ENCODE measurements around the gene SPTBN1. TPM values are rescaled to one million over a fixed set of nuclear protein-coding genes. Genes with fewer than 3 reads are reported as not detected.

Gene SPTBN1
- total and polyA plus RNA-seq, 4 experiments from 2014 or later = 2.9 to 121 (median 87.3) TPM

DNA sequence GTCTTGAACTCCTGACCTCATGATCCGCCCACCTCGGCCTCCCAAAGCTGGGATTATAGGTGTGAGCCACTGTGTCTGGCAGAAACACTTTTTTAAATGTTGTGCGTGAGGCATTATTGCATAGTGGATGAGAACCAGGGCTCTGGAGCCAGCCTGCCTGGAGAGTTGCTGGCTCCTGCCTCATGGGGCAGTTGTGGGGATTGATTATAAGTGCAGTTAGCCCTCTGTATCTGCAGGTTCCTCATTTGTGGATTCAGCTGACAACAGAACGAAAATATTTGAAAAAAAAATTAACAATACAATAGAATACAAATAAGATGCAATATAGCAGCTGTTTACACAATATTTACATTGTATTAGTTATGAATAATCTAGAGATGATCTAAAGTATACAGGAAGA, 137.9 kb downstream of the SPTBN1 start:
- DNase-seq = no peak
- Mint-ChIP-seq H3K4me3 (no peak overlapping the region), H3K4me1 (peaks cover 60 to 86% (median 81%) of the 10 kb centered on the region in 4 donors), H3K27me3 (no peaks in the 10 kb centered on the region), H3K36me3 (peaks cover 21 to 23% of the 10 kb centered on the region in 2 donors), H3K27ac (peak overlapping the region in 5 of 7 donors; percentile 7 to 76 (median 52)), H3K9me3 (no peaks in the 10 kb centered on the region)
- CTCF ChIA-PET (ENCODE audit: partially characterized antibody) = interaction anchor here (0.7 to 1.5 kb wide), 3 partner anchors 11 to 31 kb away, joined by 3 to 5 read pairs (median 4); no protein-coding TSS in a partner anchor
- Histone ChIP-seq H3K27me3 (ENCODE audit: insufficient read depth, low read length) (no peaks in the 10 kb centered on the region), H3K36me3 (ENCODE audit: insufficient read depth, low read length) (no peaks in the 10 kb centered on the region), H3K9me3 (ENCODE audit: control insufficient read depth in 1 of 2, low read length in 2 of 2) (no peaks in the 10 kb centered on the region), H3K4me3 (ENCODE audit: low read length in 2 of 2) (no peak overlapping the region), H3K4me1 (ENCODE audit: insufficient read depth, low read length) (peaks cover 87% of the 10 kb centered on the region), H3K27ac (ENCODE audit: low read depth, low read length) (no peak overlapping the region)
- POLR2A ChIA-PET (ENCODE audit: partially characterized antibody) = interaction anchor here (2.5 to 22.8 kb wide), 3 partner anchors 14 to 34 kb away, joined by 12 to 304 read pairs (median 41); no protein-coding TSS in a partner anchor
- intact Hi-C loops (cut with micrococcal nuclease) = no loop called here

DNA sequence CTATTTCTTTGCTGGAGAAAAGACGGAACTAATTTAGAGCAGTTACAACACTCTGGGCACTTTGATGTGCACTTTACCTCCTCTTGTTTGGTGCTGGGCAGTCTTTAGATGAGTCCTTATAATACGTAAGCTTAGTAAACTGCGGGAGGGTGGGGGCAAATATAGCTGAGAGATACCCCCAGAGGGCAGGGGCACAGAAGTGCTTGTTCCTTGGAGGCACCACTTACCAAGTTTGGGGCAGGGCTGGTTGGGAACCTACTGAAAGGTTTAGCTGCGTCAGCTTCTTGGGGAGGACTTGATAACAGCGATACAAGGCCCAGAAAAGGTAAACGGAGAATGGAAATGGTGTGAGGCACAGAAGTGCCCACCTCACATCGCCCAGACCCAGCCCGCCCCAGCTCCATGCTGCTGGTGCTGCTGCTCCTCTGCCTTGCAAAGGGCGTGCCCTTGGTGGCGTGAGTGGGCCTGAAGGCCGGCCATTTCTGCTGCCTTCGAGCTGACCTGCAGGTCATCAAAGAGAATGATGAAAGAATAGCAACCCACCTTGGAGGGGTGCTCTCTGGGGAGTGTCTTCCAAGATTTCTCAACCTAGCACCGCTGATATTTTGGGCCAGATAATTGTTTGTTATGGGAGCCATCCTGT, 139.2 kb downstream of the SPTBN1 start:
- Mint-ChIP-seq H3K4me3 (peak overlapping the region; percentile 38 to 90 (median 86)), H3K27ac (peak overlapping the region; percentile 92 to 98 (median 97)), H3K4me1 (peaks cover 61 to 86% (median 81%) of the 10 kb centered on the region in 4 donors), H3K9me3 (no peaks in the 10 kb centered on the region), H3K36me3 (peaks cover 33 to 35% of the 10 kb centered on the region in 2 donors), H3K27me3 (no peaks in the 10 kb centered on the region)
- DNase-seq = no peak
- Histone ChIP-seq H3K27me3 (ENCODE audit: insufficient read depth, low read length) (no peaks in the 10 kb centered on the region), H3K27ac (ENCODE audit: low read depth, low read length) (no peak overlapping the region), H3K4me3 (ENCODE audit: low read length in 2 of 2) (no peak overlapping the region), H3K9me3 (ENCODE audit: control insufficient read depth in 1 of 2, low read length in 2 of 2) (no peaks in the 10 kb centered on the region), H3K36me3 (ENCODE audit: insufficient read depth, low read length) (peaks cover 6% of the 10 kb centered on the region), H3K4me1 (ENCODE audit: insufficient read depth, low read length) (peaks cover 88% of the 10 kb centered on the region)
- POLR2A ChIA-PET (ENCODE audit: partially characterized antibody) = interaction anchor here (0.6 to 22.8 kb wide), 6 partner anchors 15 to 452 kb away, joined by 3 to 304 read pairs (median 12); no protein-coding TSS in a partner anchor
- CTCF ChIA-PET (ENCODE audit: partially characterized antibody) = interaction anchor here (1.5 to 7.4 kb wide), 6 partner anchors 14 to 73 kb away, joined by 3 to 58 read pairs (median 16); no protein-coding TSS in a partner anchor
- intact Hi-C loops (cut with micrococcal nuclease) = no loop called here

DNA sequence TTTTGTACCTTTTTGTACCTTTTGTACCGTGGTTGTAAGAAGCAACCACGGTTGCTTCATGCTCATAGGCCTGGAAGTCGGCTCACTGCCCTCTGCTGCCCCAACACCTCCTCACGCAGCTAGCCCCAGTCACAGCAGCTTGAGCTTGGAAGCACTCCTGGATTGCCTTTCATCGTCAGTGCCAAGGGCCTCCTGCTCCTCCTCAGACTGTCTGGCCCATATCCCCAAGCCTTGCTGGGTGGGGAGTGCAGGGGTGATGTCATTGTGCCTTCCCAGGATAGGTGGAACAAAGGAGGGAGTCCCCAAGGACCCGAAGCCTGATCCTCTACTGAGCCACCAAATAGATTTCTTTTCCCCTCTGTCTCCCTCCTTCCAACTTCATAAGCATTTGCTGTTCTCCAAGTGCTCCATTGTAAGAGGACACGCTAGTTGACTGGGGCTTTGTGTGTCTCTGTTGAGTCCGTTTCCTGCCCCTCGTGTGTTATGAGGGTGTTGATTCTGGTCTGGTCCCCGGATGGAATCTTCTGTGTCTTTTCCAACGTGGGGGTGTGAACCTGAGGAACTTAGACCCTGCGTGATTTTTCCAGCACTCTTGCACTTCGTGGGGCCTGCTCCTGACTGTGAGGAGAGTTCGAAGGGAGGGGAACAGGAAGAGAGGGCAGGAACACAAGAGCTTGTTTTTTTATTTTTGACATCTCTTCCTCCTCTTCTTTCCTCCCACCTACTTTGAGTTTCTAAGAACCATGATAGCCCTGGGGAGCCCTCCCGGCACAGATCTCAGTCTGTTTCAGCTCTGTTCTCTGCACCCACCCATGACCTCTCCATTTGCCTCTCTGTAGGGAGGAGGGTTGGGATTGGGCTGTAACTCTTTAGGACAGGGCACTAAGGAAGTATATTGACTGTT, 140.1 kb downstream of the SPTBN1 start:
- POLR2A ChIA-PET (ENCODE audit: partially characterized antibody) = interaction anchor here (0.8 to 22.8 kb wide), 8 partner anchors 10 to 42 kb away, joined by 3 to 304 read pairs (median 8); no protein-coding TSS in a partner anchor
- Mint-ChIP-seq H3K27me3 (no peaks in the 10 kb centered on the region), H3K9me3 (no peaks in the 10 kb centered on the region), H3K36me3 (peaks cover 37% of the 10 kb centered on the region in 2 donors), H3K4me3 (peak overlapping the region; percentile 70 to 90 (median 86)), H3K4me1 (peaks cover 58 to 84% (median 79%) of the 10 kb centered on the region in 4 donors), H3K27ac (peak overlapping the region; percentile 92 to 98 (median 97))
- Histone ChIP-seq H3K9me3 (ENCODE audit: control insufficient read depth in 1 of 2, low read length in 2 of 2) (no peaks in the 10 kb centered on the region), H3K36me3 (ENCODE audit: insufficient read depth, low read length) (peaks cover 6% of the 10 kb centered on the region), H3K4me3 (ENCODE audit: low read length in 2 of 2) (peak overlapping the region; percentile 26), H3K27me3 (ENCODE audit: insufficient read depth, low read length) (no peaks in the 10 kb centered on the region), H3K4me1 (ENCODE audit: insufficient read depth, low read length) (peaks cover 88% of the 10 kb centered on the region), H3K27ac (ENCODE audit: low read depth, low read length) (peak overlapping the region; percentile 48)
- CTCF ChIA-PET (ENCODE audit: partially characterized antibody) = interaction anchor here (0.7 to 7.4 kb wide), 9 partner anchors 10 to 74 kb away, joined by 3 to 58 read pairs (median 7); no protein-coding TSS in a partner anchor
- no peak for DNase-seq
- intact Hi-C loops (cut with micrococcal nuclease) = loop anchor here (1.0 to 2.0 kb wide), 4 partner anchors 8 to 73 kb away; no protein-coding TSS in a partner anchor

DNA sequence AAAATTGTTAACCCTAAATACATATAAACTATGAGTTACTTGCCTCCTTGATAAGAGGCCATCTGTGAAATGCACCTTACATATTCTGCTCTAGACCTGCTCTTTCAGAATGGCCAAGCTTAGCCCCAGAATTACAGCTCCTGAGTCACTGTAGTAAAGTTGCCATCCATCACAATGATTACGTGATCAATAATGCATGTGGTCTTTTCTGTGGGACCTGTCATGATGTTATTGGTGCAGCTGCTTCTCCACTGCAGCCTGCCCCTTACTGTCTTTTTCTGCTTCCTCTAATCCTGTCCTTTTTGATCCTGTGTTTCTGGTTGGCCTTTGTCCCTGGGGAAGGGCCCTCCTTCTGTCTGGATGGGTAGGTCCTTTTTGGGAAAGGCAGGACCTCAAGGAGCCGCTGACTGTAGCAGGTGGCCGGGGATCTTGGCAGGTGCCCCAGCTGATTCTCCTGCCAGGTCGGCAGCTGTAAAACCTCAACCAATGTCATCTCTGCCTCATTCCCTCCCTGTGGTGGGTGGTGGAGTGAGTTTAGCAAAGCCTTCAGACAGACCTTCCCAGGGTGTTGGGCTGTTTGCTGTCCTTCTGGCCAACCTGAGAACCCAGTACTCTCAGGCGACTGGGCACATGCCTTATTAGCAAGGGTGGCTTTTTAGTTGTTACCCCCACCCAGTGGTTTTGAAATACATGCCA, 141.2 kb downstream of the SPTBN1 start:
- ChIA-PET POLR2A (ENCODE audit: partially characterized antibody) (interaction anchor here (0.9 to 22.8 kb wide), 9 partner anchors 11 to 37 kb away, joined by 3 to 304 read pairs (median 4); no protein-coding TSS in a partner anchor), CTCF (ENCODE audit: partially characterized antibody) (interaction anchor here (0.6 to 7.4 kb wide), 11 partner anchors 11 to 611 kb away, joined by 3 to 58 read pairs (median 5); no protein-coding TSS in a partner anchor)
- intact Hi-C loops (cut with micrococcal nuclease) = loop anchor here (2.0 kb wide), 3 partner anchors 22 to 74 kb away; no protein-coding TSS in a partner anchor
- Histone ChIP-seq H3K9me3 (ENCODE audit: control insufficient read depth in 1 of 2, low read length in 2 of 2) (no peaks in the 10 kb centered on the region), H3K4me1 (ENCODE audit: insufficient read depth, low read length) (peaks cover 89% of the 10 kb centered on the region), H3K27ac (ENCODE audit: low read depth, low read length) (peak overlapping the region; percentile 48), H3K27me3 (ENCODE audit: insufficient read depth, low read length) (no peaks in the 10 kb centered on the region), H3K4me3 (ENCODE audit: low read length in 2 of 2) (peak overlapping the region in 1 of 2 donors; percentile 18), H3K36me3 (ENCODE audit: insufficient read depth, low read length) (peaks cover 6% of the 10 kb centered on the region)
- Mint-ChIP-seq H3K4me3 (peak overlapping the region; percentile 52 to 90 (median 86)), H3K27me3 (no peaks in the 10 kb centered on the region), H3K9me3 (no peaks in the 10 kb centered on the region), H3K4me1 (peaks cover 64 to 87% (median 83%) of the 10 kb centered on the region in 4 donors), H3K27ac (peak overlapping the region; percentile 92 to 98 (median 97)), H3K36me3 (peaks cover 37 to 39% of the 10 kb centered on the region in 2 donors)
- DNase-seq = peak in 1 of 5 donors; percentile 32

DNA sequence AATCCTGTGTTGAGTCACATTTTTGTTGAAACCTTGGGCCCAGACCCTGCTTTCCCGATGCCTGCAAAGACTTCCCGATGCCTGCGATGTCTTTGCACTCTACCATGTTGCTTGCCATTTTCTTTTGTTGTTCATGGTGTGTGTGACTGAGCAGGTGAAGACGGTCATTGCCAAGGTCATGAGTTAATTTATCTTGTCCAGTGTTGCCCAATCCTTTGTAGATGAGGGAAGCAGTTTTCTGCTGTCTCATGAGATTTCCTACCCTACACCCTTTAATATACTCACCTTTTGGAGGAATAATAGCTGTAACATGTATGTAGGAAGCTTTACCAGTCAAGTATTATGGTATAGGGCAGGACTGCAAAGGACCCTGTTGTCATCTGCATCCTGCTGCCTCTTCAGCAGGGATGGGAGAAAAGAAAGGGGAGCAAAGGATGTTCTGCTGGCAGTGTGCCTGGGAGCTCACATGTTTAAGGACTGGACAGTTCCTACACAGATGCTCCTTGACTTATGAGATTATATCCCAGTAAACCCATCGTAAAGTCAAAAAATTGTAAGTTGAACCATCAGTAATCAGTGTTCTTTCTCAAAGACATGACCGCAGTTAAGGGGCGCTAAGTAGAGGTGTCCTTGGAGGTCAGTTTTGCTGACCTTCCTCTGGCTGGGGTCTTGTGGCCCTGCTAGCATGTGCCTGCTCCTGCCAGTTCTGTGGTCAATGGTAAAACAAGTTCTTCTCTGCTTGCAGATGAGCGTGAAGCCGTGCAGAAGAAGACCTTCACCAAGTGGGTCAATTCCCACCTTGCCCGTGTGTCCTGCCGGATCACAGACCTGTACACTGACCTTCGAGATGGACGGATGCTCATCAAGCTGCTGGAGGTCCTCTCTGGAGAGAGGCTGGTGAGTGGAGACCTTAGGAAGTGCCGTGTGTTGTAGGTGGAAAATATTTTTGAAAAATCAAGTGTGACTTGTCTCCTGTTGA, 142.5 kb downstream of the SPTBN1 start:
- Histone ChIP-seq H3K36me3 (ENCODE audit: insufficient read depth, low read length) (peaks cover 6% of the 10 kb centered on the region), H3K27me3 (ENCODE audit: insufficient read depth, low read length) (no peaks in the 10 kb centered on the region), H3K9me3 (ENCODE audit: control insufficient read depth in 1 of 2, low read length in 2 of 2) (no peaks in the 10 kb centered on the region), H3K4me1 (ENCODE audit: insufficient read depth, low read length) (peaks cover 90% of the 10 kb centered on the region), H3K4me3 (ENCODE audit: low read length in 2 of 2) (no peak overlapping the region), H3K27ac (ENCODE audit: low read depth, low read length) (no peak overlapping the region)
- H3K4me1 Mint-ChIP-seq = peaks cover 72 to 89% (median 84%) of the 10 kb centered on the region in 4 donors
- DNase-seq = no peak
- intact Hi-C loops (cut with micrococcal nuclease) = no loop called here
- no peaks in the 10 kb centered on the region for H3K9me3 Mint-ChIP-seq
- peak overlapping the region in 5 of 8 donors; percentile 21 to 89 (median 61) for H3K4me3 Mint-ChIP-seq
- H3K36me3 Mint-ChIP-seq = peaks cover 37 to 43% of the 10 kb centered on the region in 2 donors
- CTCF ChIA-PET (ENCODE audit: partially characterized antibody) = interaction anchor here (0.7 to 7.4 kb wide), 7 partner anchors 9 to 106 kb away, joined by 4 to 58 read pairs (median 13); no protein-coding TSS in a partner anchor
- POLR2A ChIA-PET (ENCODE audit: partially characterized antibody) = interaction anchor here (0.9 to 22.8 kb wide), 7 partner anchors 11 to 39 kb away, joined by 3 to 304 read pairs (median 3); no protein-coding TSS in a partner anchor
- H3K27ac Mint-ChIP-seq = peak overlapping the region; percentile 30 to 98 (median 63)
- no peaks in the 10 kb centered on the region for H3K27me3 Mint-ChIP-seq
